MM.1S (cell line): ENCODE data around the gene BBX.

ENCODE experiments used
- CTCF ChIP-seq: fragments of 300-600 bp; sonication (generic); IDR thresholded peaks from 2 replicates; pipeline ENCODE4 v1.5.1; 2016; ENCODE audit warnings: antibody characterized with exemption, low read length, mixed read lengths
- EZH2 ChIP-seq: fragments of 300-600 bp; sonication (generic); optimal IDR thresholded peaks from 2 replicates; pipeline ENCODE3; 2017; ENCODE audit warnings: low read depth, mild to moderate bottlenecking, antibody characterized with exemption, low read length, mixed read lengths
- EZH2phosphoT487 ChIP-seq: fragments of 300-600 bp; sonication (generic); IDR thresholded peaks from 2 replicates; pipeline ENCODE4 v1.6.1; 2018; ENCODE audit warnings: antibody characterized with exemption, low read length

- TF ChIP-seq CTCF (no peak), EZH2 (no peak), EZH2phosphoT487 (no peak)
These were observed 33.8 kb upstream of the BBX start for GRCh38 chr3:107488942-107489341.
